K562 (cell line): ENCODE measurements around the gene THEM4. TPM values are rescaled to one million over a fixed set of nuclear protein-coding genes. Genes with fewer than 3 reads are reported as not detected.

Source experiments
- ATAC-seq: fragments of 200-7000 bp; cut with Tn5 transposase; 3 replicates; pipeline ENCODE4 v1.9.1; 2020; ENCODE audit warnings: moderate library complexity
- BruUV-seq: library from RNA; stranded (reverse); fragments of 400-500 nt; replicated peaks from 2 replicates; lab custom pipeline; 2021; lab: Mats Ljungman, UMichigan
- CTCF ChIA-PET: fragments of 300-600 bp; formaldehyde crosslinking; extraction: SDS; loops from one replicate; lab custom pipeline; 2021; ENCODE audit warnings: low intra/inter-chr PET ratio; lab: Yijun Ruan, JAX
- POLR2A ChIA-PET: fragments of 300-600, 350-650 bp; sonication (Branson Sonifier 250); formaldehyde crosslinking; extraction: SDS; loops from one replicate; lab custom pipeline; 2021; ENCODE audit warnings: antibody characterized with exemption, inconsistent platforms; lab: Yijun Ruan, JAX
- DNase-seq, 4 experiments: peaks; one replicate each; pipeline versions ENCODE4 v3.0.0 to v3.0.0-alpha.2; 2011 to 2018; ENCODE audit warnings: low spot score in 3 of 4, mixed read lengths in 3 of 4; ENCODE audit errors: extremely low read depth in 1 of 4
- FAIRE-seq: peaks from 2 replicates; lab custom pipeline; 2011; peaks lifted over from hg19 to GRCh38; lab: Jason Lieb, UNC
- H2AFZ ChIP-seq: 2 replicates; pipeline ENCODE4 v1.6.0; 2011; ENCODE audit warnings: low read depth, low read length, control low read depth, inconsistent platforms
- H3K27ac ChIP-seq: fragments of 200-600 bp; 3 replicates; pipeline ENCODE4 v1.8.0; 2011; ENCODE audit warnings: low read depth, mild to moderate bottlenecking, control low read depth, inconsistent platforms, low read length, moderate library complexity, mixed read lengths; ENCODE audit errors: extremely low read depth
- H3K27me3 ChIP-seq, 2 experiments: fragments of 300-600 bp in 1 of 2; 2 replicates in 1 of 2; 3 replicates in 1 of 2; pipeline versions ENCODE4 v1.6.0 to v1.8.0; 2011; ENCODE audit warnings: inconsistent platforms in 2 of 2, low read length in 2 of 2, mild to moderate bottlenecking in 1 of 2, mixed read lengths in 1 of 2, moderate library complexity in 1 of 2; ENCODE audit not compliant: control insufficient read depth in 2 of 2, insufficient read depth in 2 of 2
- H3K36me3 ChIP-seq: fragments of 300-600 bp; 3 replicates; pipeline ENCODE4 v1.8.0; 2011; ENCODE audit warnings: mild to moderate bottlenecking, low read length, inconsistent platforms; ENCODE audit not compliant: control insufficient read depth, insufficient read depth
- H3K4me1 ChIP-seq, 2 experiments: fragments of 200-600 bp in 1 of 2; replicated peaks in 1 of 2; 2 replicates in 1 of 2; 3 replicates in 1 of 2; pipeline versions ENCODE4 v1.5.1 to v1.8.0; 2011; ENCODE audit warnings: inconsistent platforms in 2 of 2, low read length in 2 of 2, mild to moderate bottlenecking in 1 of 2, mixed read lengths in 1 of 2, moderate library complexity in 1 of 2; ENCODE audit not compliant: control insufficient read depth in 2 of 2, insufficient read depth in 2 of 2
- H3K4me2 ChIP-seq: 2 replicates; pipeline ENCODE4 v1.6.1; 2011; ENCODE audit warnings: low read length, control low read depth, inconsistent platforms, mixed read lengths; ENCODE audit not compliant: insufficient read depth
- H3K4me3 ChIP-seq: fragments of 200-600 bp; sonication (generic), shearing (Covaris generic); 2 replicates; pipeline ENCODE4 v1.5.1; 2016; ENCODE audit warnings: control low read depth, inconsistent platforms
- H3K79me2 ChIP-seq: fragments of 200-600 bp; 3 replicates; pipeline ENCODE4 v1.8.0; 2011; ENCODE audit warnings: low read length, inconsistent platforms; ENCODE audit not compliant: control insufficient read depth, insufficient read depth
- H3K9ac ChIP-seq, 2 experiments: 2 replicates each; pipeline versions ENCODE4 v1.6.0 to v1.6.1; 2011; ENCODE audit warnings: low read depth in 2 of 2, low read length in 2 of 2, control low read depth in 1 of 2, inconsistent platforms in 1 of 2, mild to moderate bottlenecking in 1 of 2, mixed read lengths in 1 of 2; ENCODE audit not compliant: insufficient read depth in 1 of 2
- H3K9me1 ChIP-seq: one replicate; pipeline ENCODE4 v1.6.0; 2011; ENCODE audit warnings: inconsistent platforms, mild to moderate bottlenecking, low read length, moderate library complexity; ENCODE audit not compliant: control insufficient read depth, insufficient read depth
- H3K9me3 ChIP-seq: replicated peaks from 2 replicates; pipeline ENCODE4 v1.5.1; 2011; ENCODE audit warnings: low read depth, low read length, inconsistent platforms; ENCODE audit not compliant: control insufficient read depth, insufficient read depth
- H4K20me1 ChIP-seq: replicated peaks from 2 replicates; pipeline ENCODE4 v1.6.1; 2011; ENCODE audit warnings: low read length, inconsistent platforms, mixed read lengths; ENCODE audit not compliant: control insufficient read depth, insufficient read depth
- ELF4 ChIP-seq: fragments of 450-650 bp; formaldehyde crosslinking; IDR thresholded peaks from 2 replicates; pipeline ENCODE4 v1.4.0; 2022; ENCODE audit warnings: missing genetic modification characterization
- GABPB1 ChIP-seq: sonication (generic); formaldehyde crosslinking; IDR thresholded peaks from 2 replicates; pipeline ENCODE4 v1.8.0; 2022; ENCODE audit warnings: mild to moderate bottlenecking, missing genetic modification reagents
- KDM4B ChIP-seq, 2 experiments: fragments of 450-650 bp in 1 of 2; sonication (generic) in 1 of 2; IDR thresholded peaks; 2 replicates each; pipeline ENCODE4 v1.6.1; 2016 to 2017; ENCODE audit warnings: borderline replicate concordance in 2 of 2, antibody characterized with exemption in 1 of 2, low read depth in 1 of 2, mild to moderate bottlenecking in 1 of 2
- NFIC ChIP-seq: fragments of 450-650 bp; IDR thresholded peaks from 2 replicates; pipeline ENCODE4 v1.6.1; 2017; ENCODE audit warnings: mild to moderate bottlenecking, inconsistent platforms
- PTRF ChIP-seq: fragments of 450-650 bp; IDR thresholded peaks from 2 replicates; pipeline ENCODE4 v1.6.1; 2016; ENCODE audit warnings: mild to moderate bottlenecking, missing genetic modification characterization, missing compliant biosample characterization
- U2AF1 ChIP-seq: fragments of 200-400 bp; formaldehyde crosslinking; optimal IDR thresholded peaks from 2 replicates; pipeline ENCODE3; 2017; ENCODE audit warnings: mild to moderate bottlenecking, low read depth, low read length, moderate library complexity
- ZNF134 ChIP-seq: fragments of 250-450 bp; sonication (Bioruptor Pico); conservative IDR thresholded peaks from 2 replicates; pipeline ENCODE4 v1.4.0; 2020
- ZNF140 ChIP-seq: fragments of 250-450 bp; sonication (Bioruptor Pico); IDR thresholded peaks from 2 replicates; pipeline ENCODE4 v1.8.0; 2021; ENCODE audit warnings: moderate library complexity, mild to moderate bottlenecking, inconsistent platforms
- ZNF282 ChIP-seq: sonication (generic); formaldehyde crosslinking; IDR thresholded peaks from 2 replicates; pipeline ENCODE4 v1.8.1; 2023; ENCODE audit warnings: missing genetic modification reagents
- ZNF699 ChIP-seq: fragments of 250-450 bp; sonication (Bioruptor Pico); IDR thresholded peaks from 2 replicates; pipeline ENCODE4 v1.8.0; 2021; ENCODE audit warnings: mild to moderate bottlenecking, moderate library complexity; ENCODE audit not compliant: insufficient replicate concordance
- WGBS: fragments of 100-300 bp; shearing (Covaris generic); methylation state at CpG from one replicate; pipeline ENCODE4 v1.1.6; 2016; ENCODE audit warnings: low coverage, mixed read lengths; ENCODE audit not compliant: insufficient coverage; ENCODE audit errors: missing lambda C conversion rate; 5-methylcytosine and 5-hydroxymethylcytosine counted together
- in situ Hi-C: fragments of 300-500 bp; cut with MboI; formaldehyde crosslinking; loops from 4 replicates; pipeline ENCODE4 v1.15.0; 2018; ENCODE audit warnings: inconsistent platforms, mixed read lengths
- intact Hi-C: fragments of 100-400 bp; cut with micrococcal nuclease; formaldehyde crosslinking; loops from 2 replicates; pipeline ENCODE4 v1.14.2; 2022
- polyA plus RNA-seq, 8 experiments: library from polyadenylated mRNA; depleted of rRNA in 4 of 8; stranded (reverse) in 5 of 8; unstranded in 3 of 8; fragments of >200 nt; fragmentation: Nextera tagmentation in 2 of 8; fragmentation: Illumina TruSeq in 1 of 8; extraction: Ambion mirVana in 2 of 8; extraction: Trizol in 1 of 8; gene quantifications; 2 replicates each; pipeline versions ENCODE4 v1.2.1 to v1.2.3, GENCODE V29; 2011 to 2014; ENCODE audit warnings: inconsistent platforms in 1 of 8, missing spikeins in 1 of 8
- total RNA-seq, 7 experiments: library from RNA; depleted of rRNA in 6 of 7; stranded (reverse); fragments of >200 nt in 6 of 7; fragmentation: Illumina TruSeq in 2 of 7; extraction: Trizol in 2 of 7; gene quantifications; 2 replicates each; pipeline versions ENCODE4 v1.2.1 to v1.2.3, GENCODE V29; 2011 to 2021; ENCODE audit warnings: low replicate concordance in 1 of 7
- TF ChIP-seq, protein P1 (sequence below), 2 experiments: fragments of 450-650 bp in 1 of 2; sonication (generic) in 1 of 2; formaldehyde crosslinking; conservative IDR thresholded peaks; 2 replicates each; pipeline versions ENCODE4 v1.4.0 to v1.8.1; 2020 to 2022; ENCODE audit warnings: mild to moderate bottlenecking in 1 of 2, missing genetic modification reagents in 1 of 2
- TF ChIP-seq, protein P2 (sequence below), 2 experiments: fragments of 450-650 bp in 1 of 2; IDR thresholded peaks; 2 replicates each; pipeline ENCODE4 v1.6.1; 2011 to 2017; ENCODE audit warnings: low read depth in 2 of 2, antibody characterized with exemption in 1 of 2, borderline replicate concordance in 1 of 2, low read length in 1 of 2, mild to moderate bottlenecking in 1 of 2, mixed read lengths in 1 of 2; ENCODE audit not compliant: control insufficient read depth in 1 of 2

Gene THEM4
- total and polyA plus RNA-seq, 9 of the 15 experiments (the other 6 are each of a cell fraction or from before 2014, with no cell fraction given) = 8.6 to 71.9 (median 35.3) TPM

DNA sequence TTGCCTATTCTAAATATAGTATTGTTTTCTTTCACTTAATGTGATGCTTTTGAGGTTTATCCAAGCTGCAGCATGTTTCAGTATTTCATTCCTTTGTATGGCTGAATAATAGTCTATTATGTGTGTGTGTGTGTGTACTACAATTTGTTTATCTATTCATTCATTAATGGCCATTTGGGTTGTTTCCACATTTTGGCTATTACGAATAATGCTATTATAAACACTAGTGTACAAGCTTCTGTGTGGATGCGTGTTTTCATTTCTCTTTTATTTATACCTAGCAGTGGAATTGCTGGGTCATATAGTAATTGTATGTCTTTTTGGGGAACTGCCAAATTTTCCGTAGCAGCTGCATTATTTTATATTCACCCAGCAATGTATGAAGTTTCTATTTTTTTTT, 40.8 kb downstream of the THEM4 start:
- Histone ChIP-seq H3K9ac (no peak overlapping the region), H3K9me3 (no peaks in the 10 kb centered on the region), H3K4me2 (no peak overlapping the region), H4K20me1 (no peaks in the 10 kb centered on the region), H3K4me3 (no peak overlapping the region), H3K27ac (no peak overlapping the region), H2AFZ (no peak overlapping the region), H3K27me3 (peaks cover 0 to 8% of the 10 kb centered on the region in 2 experiments; a peak in 2 of 5 replicates), H3K4me1 (0 out of 5 replicates have a peak, but pooled peaks cover 0 to 2% of the 10 kb centered on the region in 2 experiments), H3K9me1 (no peaks in the 10 kb centered on the region), H3K79me2 (no peaks in the 10 kb centered on the region), H3K36me3 (peaks cover 2% of the 10 kb centered on the region; the same call in 1 of the 3 replicates)
- in situ Hi-C loops (no loop called here), intact Hi-C loops (no loop called here)
- 47% methylated on average over 3 of the region's 3 CpGs for WGBS
- ATAC-seq (no peak), FAIRE-seq (no peak), DNase-seq (no peak)
- BruUV-seq = no TSS peak
- POLR2A ChIA-PET = no interaction called here
- TF ChIP-seq PTRF (tag) = no peak
- no peak for TF ChIP-seq ELF4
- TF ChIP-seq ZNF699 (CRISPR knock-in tag) = no peak
- TF ChIP-seq KDM4B (IDR thresholded peaks at IDR 0.05; ENCODE audit: borderline replicate concordance in 2 of 2, low read depth in 1 of 2) = no peak
- TF ChIP-seq ZNF282 (CRISPR knock-in tag) = no peak
- no peak for TF ChIP-seq ZNF140 (CRISPR knock-in tag)
- TF ChIP-seq, protein P1, sequence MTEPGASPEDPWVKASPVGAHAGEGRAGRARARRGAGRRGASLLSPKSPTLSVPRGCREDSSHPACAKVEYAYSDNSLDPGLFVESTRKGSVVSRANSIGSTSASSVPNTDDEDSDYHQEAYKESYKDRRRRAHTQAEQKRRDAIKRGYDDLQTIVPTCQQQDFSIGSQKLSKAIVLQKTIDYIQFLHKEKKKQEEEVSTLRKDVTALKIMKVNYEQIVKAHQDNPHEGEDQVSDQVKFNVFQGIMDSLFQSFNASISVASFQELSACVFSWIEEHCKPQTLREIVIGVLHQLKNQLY (CRISPR knock-in tag; conservative IDR thresholded peaks at IDR 0.05) = no peak
- no peak for TF ChIP-seq ZNF134 (CRISPR knock-in tag)
- TF ChIP-seq, protein P2, sequence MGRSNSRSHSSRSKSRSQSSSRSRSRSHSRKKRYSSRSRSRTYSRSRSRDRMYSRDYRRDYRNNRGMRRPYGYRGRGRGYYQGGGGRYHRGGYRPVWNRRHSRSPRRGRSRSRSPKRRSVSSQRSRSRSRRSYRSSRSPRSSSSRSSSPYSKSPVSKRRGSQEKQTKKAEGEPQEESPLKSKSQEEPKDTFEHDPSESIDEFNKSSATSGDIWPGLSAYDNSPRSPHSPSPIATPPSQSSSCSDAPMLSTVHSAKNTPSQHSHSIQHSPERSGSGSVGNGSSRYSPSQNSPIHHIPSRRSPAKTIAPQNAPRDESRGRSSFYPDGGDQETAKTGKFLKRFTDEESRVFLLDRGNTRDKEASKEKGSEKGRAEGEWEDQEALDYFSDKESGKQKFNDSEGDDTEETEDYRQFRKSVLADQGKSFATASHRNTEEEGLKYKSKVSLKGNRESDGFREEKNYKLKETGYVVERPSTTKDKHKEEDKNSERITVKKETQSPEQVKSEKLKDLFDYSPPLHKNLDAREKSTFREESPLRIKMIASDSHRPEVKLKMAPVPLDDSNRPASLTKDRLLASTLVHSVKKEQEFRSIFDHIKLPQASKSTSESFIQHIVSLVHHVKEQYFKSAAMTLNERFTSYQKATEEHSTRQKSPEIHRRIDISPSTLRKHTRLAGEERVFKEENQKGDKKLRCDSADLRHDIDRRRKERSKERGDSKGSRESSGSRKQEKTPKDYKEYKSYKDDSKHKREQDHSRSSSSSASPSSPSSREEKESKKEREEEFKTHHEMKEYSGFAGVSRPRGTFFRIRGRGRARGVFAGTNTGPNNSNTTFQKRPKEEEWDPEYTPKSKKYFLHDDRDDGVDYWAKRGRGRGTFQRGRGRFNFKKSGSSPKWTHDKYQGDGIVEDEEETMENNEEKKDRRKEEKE (IDR thresholded peaks at IDR 0.05; ENCODE audit: borderline replicate concordance in 1 of 2, control insufficient read depth in 1 of 2, low read depth in 2 of 2, low read length in 1 of 2) = no peak
- TF ChIP-seq NFIC = no peak
- TF ChIP-seq U2AF1 = no peak
- no peak for TF ChIP-seq GABPB1
- CTCF ChIA-PET = no interaction called here
